CD14-positive monocyte (primary cell): Measurements from ENCODE around the gene RPL29. TPM values are rescaled to one million over a fixed set of nuclear protein-coding genes. Genes with fewer than 3 reads are reported as not detected.

Experiments
- DNase-seq, 3 donors: peaks; one replicate each; pipeline ENCODE4 v3.0.0-alpha.2; 2011 to 2022
- H2AFZ ChIP-seq: 2 replicates; pipeline ENCODE4 v1.6.0; 2012; ENCODE audit warnings: mild to moderate bottlenecking, low read depth, low read length, inconsistent platforms; ENCODE audit not compliant: insufficient read depth, poor library complexity, severe bottlenecking
- H3K27ac ChIP-seq, 2 donors: 1 replicate in 1 of 2; 2 replicates in 1 of 2; pipeline ENCODE4 v1.5.1; 2012 to 2013; ENCODE audit warnings: low read length in 2 of 2, control low read depth in 1 of 2, inconsistent platforms in 1 of 2, low read depth in 1 of 2, mild to moderate bottlenecking in 1 of 2
- H3K27me3 ChIP-seq, 2 donors: one replicate each; pipeline versions ENCODE4 v1.6.0 to v1.6.1; 2011 to 2013; ENCODE audit warnings: low read length in 2 of 2; ENCODE audit not compliant: control insufficient read depth in 2 of 2, insufficient read depth in 2 of 2
- H3K36me3 ChIP-seq, 2 donors: replicated peaks in 1 of 2; 1 replicate in 1 of 2; 2 replicates in 1 of 2; pipeline versions ENCODE4 v1.5.1 to v1.6.1; 2012 to 2013; ENCODE audit warnings: low read length in 2 of 2, control low read depth in 1 of 2, inconsistent platforms in 1 of 2, mild to moderate bottlenecking in 1 of 2; ENCODE audit not compliant: insufficient read depth in 2 of 2, control insufficient read depth in 1 of 2
- H3K4me1 ChIP-seq, 2 donors: 1 replicate in 1 of 2; 2 replicates in 1 of 2; pipeline versions ENCODE4 v1.5.1 to v1.6.1; 2012 to 2013; ENCODE audit warnings: low read length in 2 of 2, control low read depth in 1 of 2, inconsistent platforms in 1 of 2, mild to moderate bottlenecking in 1 of 2, moderate library complexity in 1 of 2; ENCODE audit not compliant: insufficient read depth in 2 of 2, control insufficient read depth in 1 of 2
- H3K4me2 ChIP-seq: replicated peaks from 2 replicates; pipeline ENCODE3; 2012; ENCODE audit warnings: low read length, moderate library complexity, mild to moderate bottlenecking; ENCODE audit not compliant: poor library complexity, severe bottlenecking; ENCODE audit errors: extremely low read depth
- H3K4me3 ChIP-seq, 3 experiments: fragments of 200-600 bp in 1 of 3; sonication (generic) in 1 of 3; replicated peaks in 1 of 3; 1 replicate in 2 of 3; 2 replicates in 1 of 3; pipeline ENCODE4 v1.5.1; 2011 to 2013; ENCODE audit warnings: low read length in 3 of 3, mild to moderate bottlenecking in 3 of 3, control low read depth in 2 of 3, low read depth in 2 of 3, inconsistent platforms in 1 of 3, moderate library complexity in 1 of 3
- H3K79me2 ChIP-seq: 2 replicates; pipeline ENCODE4 v1.6.0; 2012; ENCODE audit warnings: mild to moderate bottlenecking, control low read depth, inconsistent platforms, low read length, moderate library complexity; ENCODE audit not compliant: insufficient read depth
- H3K9ac ChIP-seq: 2 replicates; pipeline ENCODE4 v1.6.0; 2017; ENCODE audit warnings: low read length, mild to moderate bottlenecking; ENCODE audit not compliant: insufficient read depth, poor library complexity, severe bottlenecking
- H3K9me3 ChIP-seq, 2 donors: replicated peaks in 1 of 2; 1 replicate in 1 of 2; 2 replicates in 1 of 2; pipeline versions ENCODE4 v1.5.1 to v1.6.1; 2012 to 2013; ENCODE audit warnings: low read length in 2 of 2, control low read depth in 1 of 2; ENCODE audit not compliant: control insufficient read depth in 1 of 2, insufficient read depth in 1 of 2
- H4K20me1 ChIP-seq: 2 replicates; pipeline ENCODE4 v1.6.0; 2012; ENCODE audit warnings: mild to moderate bottlenecking, low read length, control low read depth, moderate library complexity; ENCODE audit not compliant: insufficient read depth
- H3K27ac Mint-ChIP-seq, 7 donors: one replicate each; pipeline ENCODE4 v1.8.0; 2020; ENCODE audit warnings: mild to moderate bottlenecking in 7 of 7, mixed read lengths in 7 of 7, moderate library complexity in 6 of 7, inconsistent platforms in 2 of 7
- H3K27me3 Mint-ChIP-seq, 3 donors: one replicate each; pipeline ENCODE4 v1.8.0; 2021 to 2022; ENCODE audit warnings: low read depth in 3 of 3, mild to moderate bottlenecking in 3 of 3, mixed read lengths in 3 of 3, moderate library complexity in 3 of 3, inconsistent platforms in 1 of 3
- H3K36me3 Mint-ChIP-seq, 2 donors: one replicate each; pipeline ENCODE4 v1.8.0; 2020; ENCODE audit warnings: mixed read lengths in 2 of 2, inconsistent platforms in 1 of 2, mild to moderate bottlenecking in 1 of 2
- H3K4me1 Mint-ChIP-seq: one replicate; pipeline ENCODE4 v1.8.0; 2020; ENCODE audit warnings: mild to moderate bottlenecking, mixed read lengths
- H3K4me3 Mint-ChIP-seq, 2 donors: one replicate each; pipeline ENCODE4 v1.8.0; 2020; ENCODE audit warnings: mild to moderate bottlenecking in 2 of 2, mixed read lengths in 2 of 2, moderate library complexity in 1 of 2
- H3K9me3 Mint-ChIP-seq, 7 donors: one replicate each; pipeline ENCODE4 v1.8.0; 2020 to 2022; ENCODE audit warnings: mixed read lengths in 7 of 7, mild to moderate bottlenecking in 6 of 7, moderate library complexity in 6 of 7, inconsistent platforms in 2 of 7
- WGBS: methylation state at CpG from one replicate; pipeline ENCODE4 v1.1.5; 2013; ENCODE audit warnings: missing lambda C conversion rate; ENCODE audit not compliant: insufficient coverage; 5-methylcytosine and 5-hydroxymethylcytosine counted together
- intact Hi-C, 2 donors: fragments of 100-400 bp; cut with micrococcal nuclease; formaldehyde crosslinking; loops; one replicate each; pipeline versions ENCODE4 v1.15.0 to v1.15.1; 2023
- polyA plus RNA-seq, 3 donors: library from polyadenylated mRNA; depleted of rRNA in 1 of 3; unstranded in 2 of 3; stranded (reverse) in 1 of 3; fragments of 300-500 nt in 2 of 3; fragments of >200 nt in 1 of 3; fragmentation: Illumina TruSeq in 2 of 3; gene quantifications; 1 replicate in 2 of 3; 2 replicates in 1 of 3; pipeline ENCODE4 v1.2.3, GENCODE V29; 2012 to 2021
- TF ChIP-seq, protein P1 (sequence below): fragments of 200-600 bp; IDR thresholded peaks from one replicate; pipeline ENCODE4 v1.8.0; 2022; ENCODE audit warnings: antibody characterized with exemption, mild to moderate bottlenecking

The RPL29 gene
- polyA plus RNA-seq, 3 donors: 753 to 2,360 (median 856) TPM

DNA sequence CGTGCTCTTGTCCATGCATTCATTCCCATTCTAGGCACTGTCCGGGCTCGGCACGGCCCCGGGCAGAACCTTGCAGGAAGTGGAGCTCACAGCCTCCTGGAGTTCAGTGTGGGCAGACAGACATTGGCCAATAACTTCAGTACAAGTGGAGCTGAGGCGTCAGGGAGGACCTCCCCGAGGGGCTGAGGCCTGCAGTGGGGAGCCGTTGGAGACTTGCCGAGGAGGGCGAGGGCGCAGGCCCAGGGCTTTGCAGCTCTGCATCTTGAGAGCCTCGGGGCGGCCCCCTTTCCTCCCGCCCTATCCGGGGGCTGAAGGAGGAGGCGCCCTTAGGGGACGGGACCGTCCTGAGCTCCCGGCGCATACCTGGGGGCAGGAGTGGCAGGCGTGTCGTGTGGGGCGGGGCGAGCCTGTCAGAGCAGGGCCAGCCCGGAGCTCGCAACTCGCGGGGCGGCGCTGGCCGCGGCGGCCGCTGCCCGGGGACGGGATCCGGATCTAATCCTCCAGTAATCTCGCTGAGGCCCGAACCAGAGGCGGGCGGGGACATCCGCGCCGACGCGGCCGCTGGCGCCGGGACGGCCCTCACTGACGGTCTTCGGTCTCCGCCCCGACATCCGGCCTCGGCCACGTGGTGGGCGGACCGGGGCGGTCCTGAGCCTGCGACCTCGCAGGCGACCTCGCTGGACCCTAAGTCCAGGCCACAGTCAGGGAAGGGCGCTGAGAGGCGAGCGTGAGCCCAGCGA is 12.7 kb downstream of the RPL29 start, which contains the start of gene ACY1:
ACY1 (plus strand) TSS at position 698 of the 740 bp plus-strand sequence. CDS start 530 bp downstream, outside the sequence.
- no peaks in the 10 kb centered on the region for H3K36me3 ChIP-seq
- H3K9me3 ChIP-seq: no peaks in the 10 kb centered on the region
- no peaks in the 10 kb centered on the region for H3K27me3 ChIP-seq
- intact Hi-C loops: no loop called here
- Mint-ChIP-seq H3K27me3 (peaks cover 0 to 3% (median 0%) of the 10 kb centered on the region in 3 donors), H3K4me3 (peak within 1 kb of the TSS; percentile 90 to 91), H3K4me1 (peaks cover 25% of the 10 kb centered on the region), H3K27ac (peak within 1 kb of the TSS; percentile 87 to 98 (median 92)), H3K9me3 (peaks cover 0 to 1% (median 0%) of the 10 kb centered on the region in 7 donors), H3K36me3 (peaks cover 0 to 7% of the 10 kb centered on the region in 2 donors)
- peak within 1 kb of the TSS; percentile 83 for H3K4me2 ChIP-seq
- H3K4me1 ChIP-seq: peaks cover 19 to 25% of the 10 kb centered on the region in 2 donors
- peak within 1 kb of the TSS; percentile 80 for H3K9ac ChIP-seq
- H2AFZ ChIP-seq: peak within 1 kb of the TSS; percentile 95
- TF ChIP-seq, protein P1, sequence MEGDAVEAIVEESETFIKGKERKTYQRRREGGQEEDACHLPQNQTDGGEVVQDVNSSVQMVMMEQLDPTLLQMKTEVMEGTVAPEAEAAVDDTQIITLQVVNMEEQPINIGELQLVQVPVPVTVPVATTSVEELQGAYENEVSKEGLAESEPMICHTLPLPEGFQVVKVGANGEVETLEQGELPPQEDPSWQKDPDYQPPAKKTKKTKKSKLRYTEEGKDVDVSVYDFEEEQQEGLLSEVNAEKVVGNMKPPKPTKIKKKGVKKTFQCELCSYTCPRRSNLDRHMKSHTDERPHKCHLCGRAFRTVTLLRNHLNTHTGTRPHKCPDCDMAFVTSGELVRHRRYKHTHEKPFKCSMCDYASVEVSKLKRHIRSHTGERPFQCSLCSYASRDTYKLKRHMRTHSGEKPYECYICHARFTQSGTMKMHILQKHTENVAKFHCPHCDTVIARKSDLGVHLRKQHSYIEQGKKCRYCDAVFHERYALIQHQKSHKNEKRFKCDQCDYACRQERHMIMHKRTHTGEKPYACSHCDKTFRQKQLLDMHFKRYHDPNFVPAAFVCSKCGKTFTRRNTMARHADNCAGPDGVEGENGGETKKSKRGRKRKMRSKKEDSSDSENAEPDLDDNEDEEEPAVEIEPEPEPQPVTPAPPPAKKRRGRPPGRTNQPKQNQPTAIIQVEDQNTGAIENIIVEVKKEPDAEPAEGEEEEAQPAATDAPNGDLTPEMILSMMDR: peak; percentile 57
- H4K20me1 ChIP-seq: no peaks in the 10 kb centered on the region
- peak within 1 kb of the TSS; percentile 73 to 84 for H3K27ac ChIP-seq
- H3K4me3 ChIP-seq: peak within 1 kb of the TSS; percentile 53 to 84 (median 55)
- DNase-seq: peak; percentile 64 to 75 (median 74)
- H3K79me2 ChIP-seq: peaks cover 5% of the 10 kb centered on the region
- WGBS: under 1% methylated on average over 66 of the region's 68 CpGs

DNA sequence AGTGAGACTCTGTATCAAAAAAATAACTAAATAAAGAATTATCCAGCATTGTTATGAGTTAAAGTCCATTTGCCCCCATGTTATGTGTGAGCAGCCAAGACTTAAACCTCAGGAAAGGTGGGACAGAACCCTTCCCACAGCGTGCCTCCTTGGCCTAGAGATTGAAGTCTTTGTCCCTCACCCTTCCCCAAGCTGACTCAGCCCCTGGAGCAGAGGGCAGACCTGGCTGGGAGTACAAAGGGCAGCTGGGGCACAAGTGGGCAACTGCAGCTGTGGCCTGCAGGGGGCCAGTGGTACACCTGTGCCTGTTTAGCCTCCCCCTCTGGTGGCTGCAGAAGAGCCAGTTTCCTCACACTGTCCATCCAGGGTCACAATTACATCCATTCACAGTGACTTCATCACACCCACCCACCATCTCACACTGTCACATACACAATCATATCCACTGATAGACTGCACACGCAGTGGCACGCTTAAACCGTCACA is 13.3 kb downstream of the RPL29 start:
- Mint-ChIP-seq H3K4me3 (peak overlapping the region; percentile 90 to 91), H3K4me1 (peaks cover 27% of the 10 kb centered on the region), H3K9me3 (peaks cover 0 to 1% (median 0%) of the 10 kb centered on the region in 7 donors), H3K36me3 (peaks cover 0 to 7% of the 10 kb centered on the region in 2 donors), H3K27me3 (peaks cover 0 to 3% (median 0%) of the 10 kb centered on the region in 3 donors), H3K27ac (peak overlapping the region; percentile 79 to 98 (median 92))
- Histone ChIP-seq H3K27me3 (no peaks in the 10 kb centered on the region), H3K36me3 (no peaks in the 10 kb centered on the region), H3K4me3 (peak overlapping the region; percentile 53 to 84 (median 55)), H3K27ac (peak overlapping the region; percentile 68 to 84), H3K9me3 (no peaks in the 10 kb centered on the region), H3K4me2 (peak overlapping the region; percentile 83), H3K79me2 (peaks cover 5% of the 10 kb centered on the region), H3K4me1 (peaks cover 19 to 25% of the 10 kb centered on the region in 2 donors), H3K9ac (peak overlapping the region; percentile 80), H2AFZ (peak overlapping the region; percentile 95), H4K20me1 (no peaks in the 10 kb centered on the region)
- TF ChIP-seq, protein P1: peak; percentile 76
- WGBS: 0% methylated on average over 4 of the region's 4 CpGs
- DNase-seq: peak in 2 of 3 donors; percentile 35 to 46
- intact Hi-C loops: no loop called here
